Astrocyte (in vitro differentiated cells and primary cell): Measurements from ENCODE around the gene SNRPD3. TPM values are rescaled to one million over a fixed set of nuclear protein-coding genes. Genes with fewer than 3 reads are reported as not detected.

Experiments used
- DNase-seq: peaks from one replicate; pipeline ENCODE4 v3.0.0-alpha.2; 2010; ENCODE audit warnings: low read depth
- FAIRE-seq: peaks from 2 replicates; lab custom pipeline; 2011; peaks lifted over from hg19 to GRCh38; lab: Jason Lieb, UNC
- H2AFZ ChIP-seq: 2 replicates; pipeline ENCODE4 v1.6.0; 2012; ENCODE audit warnings: low read depth, low read length, inconsistent platforms
- H3K27ac ChIP-seq: 2 replicates; pipeline ENCODE4 v1.5.1; 2011; ENCODE audit warnings: low read depth, low read length, inconsistent platforms
- H3K27me3 ChIP-seq: 2 replicates; pipeline ENCODE4 v1.6.0; 2011; ENCODE audit warnings: low read length, inconsistent platforms; ENCODE audit not compliant: insufficient read depth
- H3K36me3 ChIP-seq: 2 replicates; pipeline ENCODE4 v1.5.1; 2011; ENCODE audit warnings: low read length, inconsistent platforms; ENCODE audit not compliant: insufficient read depth
- H3K4me1 ChIP-seq: 2 replicates; pipeline ENCODE4 v1.5.1; 2011; ENCODE audit warnings: low read length, inconsistent platforms; ENCODE audit not compliant: insufficient read depth
- H3K4me2 ChIP-seq: 2 replicates; pipeline ENCODE4 v1.6.0; 2012; ENCODE audit warnings: low read length, inconsistent platforms
- H3K4me3 ChIP-seq: 2 replicates; pipeline ENCODE4 v1.5.1; 2011; ENCODE audit warnings: low read depth, mild to moderate bottlenecking, low read length, inconsistent platforms; ENCODE audit not compliant: insufficient read depth
- H3K79me2 ChIP-seq: 2 replicates; pipeline ENCODE4 v1.6.0; 2012; ENCODE audit warnings: mild to moderate bottlenecking, low read length, inconsistent platforms; ENCODE audit not compliant: insufficient read depth
- H3K9ac ChIP-seq: 2 replicates; pipeline ENCODE4 v1.6.0; 2012; ENCODE audit warnings: mild to moderate bottlenecking, low read length, inconsistent platforms
- H3K9me3 ChIP-seq: 2 replicates; pipeline ENCODE4 v1.5.1; 2012; ENCODE audit warnings: low read depth, mild to moderate bottlenecking, low read length, inconsistent platforms; ENCODE audit not compliant: insufficient read depth
- H4K20me1 ChIP-seq: 2 replicates; pipeline ENCODE4 v1.6.0; 2012; ENCODE audit warnings: low read length, inconsistent platforms; ENCODE audit not compliant: insufficient read depth
- H3K27ac Mint-ChIP-seq: one replicate; pipeline ENCODE4 v1.8.0; 2021; ENCODE audit warnings: mild to moderate bottlenecking, mixed read lengths; ENCODE audit not compliant: unreplicated experiment
- H3K27me3 Mint-ChIP-seq: one replicate; pipeline ENCODE4 v1.8.0; 2021; ENCODE audit warnings: low read depth, mixed read lengths; ENCODE audit not compliant: unreplicated experiment
- H3K36me3 Mint-ChIP-seq: one replicate; pipeline ENCODE4 v1.8.0; 2021; ENCODE audit warnings: low read depth, mixed read lengths; ENCODE audit not compliant: unreplicated experiment
- H3K4me1 Mint-ChIP-seq: one replicate; pipeline ENCODE4 v1.8.0; 2021; ENCODE audit warnings: low read depth, mixed read lengths; ENCODE audit not compliant: unreplicated experiment
- H3K4me3 Mint-ChIP-seq: one replicate; pipeline ENCODE4 v1.8.0; 2021; ENCODE audit warnings: mild to moderate bottlenecking, moderate library complexity, mixed read lengths; ENCODE audit not compliant: unreplicated experiment
- H3K9me3 Mint-ChIP-seq: one replicate; pipeline ENCODE4 v1.8.0; 2021; ENCODE audit warnings: mild to moderate bottlenecking, mixed read lengths; ENCODE audit not compliant: unreplicated experiment
- CTCF ChIP-seq: IDR thresholded peaks from 2 replicates; pipeline ENCODE4 v1.5.1; 2011; ENCODE audit warnings: low read depth, mild to moderate bottlenecking, inconsistent platforms, low read length, moderate library complexity; ENCODE audit not compliant: insufficient read depth
- EZH2 ChIP-seq: IDR thresholded peaks from 2 replicates; pipeline ENCODE4 v1.6.1; 2012; ENCODE audit warnings: mild to moderate bottlenecking, low read length, inconsistent platforms; ENCODE audit not compliant: insufficient read depth
- total RNA-seq: library from RNA; stranded (reverse); gene quantifications from 2 replicates; pipeline ENCODE4 v1.2.1, GENCODE V29; 2021

Gene SNRPD3
- total RNA-seq, 1 donor from 2014 or later = 97.3 TPM

- no peak overlapping the region for H3K4me3 Mint-ChIP-seq
- H3K27me3 Mint-ChIP-seq = no peaks in the 10 kb centered on the region
- Histone ChIP-seq H3K4me1 (peaks cover 13% of the 10 kb centered on the region), H3K27ac (no peak overlapping the region), H3K9ac (no peak overlapping the region), H3K9me3 (no peaks in the 10 kb centered on the region), H3K4me3 (no peak overlapping the region), H2AFZ (no peak overlapping the region), H3K36me3 (peaks cover 34% of the 10 kb centered on the region), H3K79me2 (peaks cover 86% of the 10 kb centered on the region), H3K4me2 (no peak overlapping the region), H4K20me1 (peaks cover 66% of the 10 kb centered on the region), H3K27me3 (no peaks in the 10 kb centered on the region)
- peaks cover 6% of the 10 kb centered on the region for H3K36me3 Mint-ChIP-seq
- DNase-seq (no peak), FAIRE-seq (no peak)
- H3K9me3 Mint-ChIP-seq = no peaks in the 10 kb centered on the region
- no peak for TF ChIP-seq EZH2
- no peak for TF ChIP-seq CTCF
- peaks cover 13% of the 10 kb centered on the region for H3K4me1 Mint-ChIP-seq
- H3K27ac Mint-ChIP-seq = no peak overlapping the region
Measured at GRCh38 chr22:24559471-24559870, 3.7 kb downstream of the SNRPD3 start.

- no peaks in the 10 kb centered on the region for H3K4me1 ChIP-seq
- no peak overlapping the region for H3K9ac ChIP-seq
- H3K27me3 Mint-ChIP-seq = no peaks in the 10 kb centered on the region
- H3K9me3 Mint-ChIP-seq = no peaks in the 10 kb centered on the region
- peaks cover 83% of the 10 kb centered on the region for H4K20me1 ChIP-seq
- TF ChIP-seq CTCF (no peak), EZH2 (no peak)
- peaks cover 24% of the 10 kb centered on the region for H3K36me3 ChIP-seq
- H2AFZ ChIP-seq = no peak overlapping the region
- peaks cover 92% of the 10 kb centered on the region for H3K79me2 ChIP-seq
- peaks cover 8% of the 10 kb centered on the region for H3K4me1 Mint-ChIP-seq
- no peaks in the 10 kb centered on the region for H3K27me3 ChIP-seq
- no peak overlapping the region for H3K4me2 ChIP-seq
- DNase-seq (no peak), FAIRE-seq (no peak)
- no peak overlapping the region for H3K27ac ChIP-seq
- H3K36me3 Mint-ChIP-seq = peaks cover 7% of the 10 kb centered on the region
- H3K4me3 ChIP-seq = no peak overlapping the region
- H3K9me3 ChIP-seq = no peaks in the 10 kb centered on the region
- H3K27ac Mint-ChIP-seq = no peak overlapping the region
- no peak overlapping the region for H3K4me3 Mint-ChIP-seq
Measured at GRCh38 chr22:24563246-24563645, 7.4 kb downstream of the SNRPD3 start.

- H3K9me3 ChIP-seq = no peaks in the 10 kb centered on the region
- H3K4me3 Mint-ChIP-seq = no peak overlapping the region
- no peak for TF ChIP-seq CTCF
- TF ChIP-seq EZH2 = no peak
- H3K4me1 ChIP-seq = no peaks in the 10 kb centered on the region
- H3K9ac ChIP-seq = no peak overlapping the region
- peaks cover 87% of the 10 kb centered on the region for H3K79me2 ChIP-seq
- peaks cover 20% of the 10 kb centered on the region for H3K36me3 ChIP-seq
- no peak overlapping the region for H3K4me3 ChIP-seq
- FAIRE-seq (no peak), DNase-seq (no peak)
- H3K36me3 Mint-ChIP-seq = peaks cover 7% of the 10 kb centered on the region
- no peak overlapping the region for H3K27ac ChIP-seq
- H3K27me3 Mint-ChIP-seq = no peaks in the 10 kb centered on the region
- H3K4me2 ChIP-seq = no peak overlapping the region
- H4K20me1 ChIP-seq = peaks cover 78% of the 10 kb centered on the region
- no peaks in the 10 kb centered on the region for H3K9me3 Mint-ChIP-seq
- H3K27me3 ChIP-seq = no peaks in the 10 kb centered on the region
- no peak overlapping the region for H3K27ac Mint-ChIP-seq
- no peak overlapping the region for H2AFZ ChIP-seq
- H3K4me1 Mint-ChIP-seq = peaks cover 4% of the 10 kb centered on the region
Measured at GRCh38 chr22:24564376-24565058, 8.7 kb downstream of the SNRPD3 start.
